ENCODE measurements around the gene PEA15. TPM values are rescaled to one million over a fixed set of nuclear protein-coding genes. Genes with fewer than 3 reads are reported as not detected.

PEA15 gene
- total RNA-seq, 1 donor from 2014 or later, result 178 TPM

- H3K9me3 ChIP-seq, result no peaks in the 10 kb centered on the region
- H3K4me3 ChIP-seq, result no peak overlapping the region
- H3K36me3 ChIP-seq, result peaks cover 0 to 7% of the 10 kb centered on the region in 2 donors
- no peak for DNase-seq (ENCODE audit: low spot score in 2 of 2)
- H3K27me3 ChIP-seq, result no peaks in the 10 kb centered on the region
- peaks cover 0 to 32% of the 10 kb centered on the region in 2 donors for H3K4me1 ChIP-seq
- no peak overlapping the region for H3K27ac ChIP-seq
- TF ChIP-seq, protein P1, sequence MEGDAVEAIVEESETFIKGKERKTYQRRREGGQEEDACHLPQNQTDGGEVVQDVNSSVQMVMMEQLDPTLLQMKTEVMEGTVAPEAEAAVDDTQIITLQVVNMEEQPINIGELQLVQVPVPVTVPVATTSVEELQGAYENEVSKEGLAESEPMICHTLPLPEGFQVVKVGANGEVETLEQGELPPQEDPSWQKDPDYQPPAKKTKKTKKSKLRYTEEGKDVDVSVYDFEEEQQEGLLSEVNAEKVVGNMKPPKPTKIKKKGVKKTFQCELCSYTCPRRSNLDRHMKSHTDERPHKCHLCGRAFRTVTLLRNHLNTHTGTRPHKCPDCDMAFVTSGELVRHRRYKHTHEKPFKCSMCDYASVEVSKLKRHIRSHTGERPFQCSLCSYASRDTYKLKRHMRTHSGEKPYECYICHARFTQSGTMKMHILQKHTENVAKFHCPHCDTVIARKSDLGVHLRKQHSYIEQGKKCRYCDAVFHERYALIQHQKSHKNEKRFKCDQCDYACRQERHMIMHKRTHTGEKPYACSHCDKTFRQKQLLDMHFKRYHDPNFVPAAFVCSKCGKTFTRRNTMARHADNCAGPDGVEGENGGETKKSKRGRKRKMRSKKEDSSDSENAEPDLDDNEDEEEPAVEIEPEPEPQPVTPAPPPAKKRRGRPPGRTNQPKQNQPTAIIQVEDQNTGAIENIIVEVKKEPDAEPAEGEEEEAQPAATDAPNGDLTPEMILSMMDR (IDR thresholded peaks at IDR 0.05), result no peak
- intact Hi-C loops (cut with DNase I), result no loop called here
These were observed 53.1 kb downstream of the PEA15 start for GRCh38 chr1:160258177-160258798.

DNA sequence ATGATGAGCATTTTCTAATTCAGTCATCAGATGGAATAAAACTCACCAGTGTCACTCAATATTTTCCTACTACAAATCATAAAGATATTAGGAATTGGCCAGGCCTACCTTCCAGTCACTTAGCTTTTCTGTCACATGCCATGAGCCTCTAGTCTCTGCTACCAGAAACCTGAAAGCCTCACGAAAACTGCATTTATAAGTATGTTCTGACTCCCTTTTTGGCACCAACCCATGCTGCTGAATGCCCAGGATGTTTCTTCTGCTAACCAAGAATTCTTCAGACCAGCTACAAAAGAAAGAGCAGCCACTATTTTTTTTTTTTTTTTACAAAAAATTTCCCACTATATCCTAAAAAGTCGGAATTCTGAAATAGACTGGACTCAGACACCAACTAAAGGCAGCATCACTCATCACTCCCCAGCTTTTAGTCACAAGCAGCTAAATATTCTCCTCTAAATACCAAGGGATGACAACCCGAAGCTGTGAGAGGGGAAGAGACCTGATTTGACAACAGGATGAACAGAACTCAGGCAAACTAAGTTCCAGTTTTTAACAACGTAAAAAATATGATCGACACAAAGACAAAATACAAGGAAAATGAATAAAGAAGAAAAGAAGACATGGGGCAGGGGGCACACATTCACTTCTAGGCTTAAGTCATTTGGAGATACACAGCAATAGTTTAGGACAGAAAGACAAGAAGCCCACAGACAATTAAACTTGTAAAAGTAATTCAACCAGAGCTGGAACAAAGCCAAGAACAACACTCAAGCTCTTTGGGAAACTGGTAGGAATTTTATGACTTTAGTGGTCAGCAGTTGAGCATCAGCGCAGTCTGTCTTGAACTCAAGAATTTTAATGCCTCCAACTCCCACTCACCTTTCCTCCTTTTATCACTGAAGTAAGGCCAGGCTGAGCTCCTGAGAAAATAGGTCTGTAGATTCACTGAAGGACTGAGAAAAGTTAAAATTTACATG lies 55.5 kb downstream of the PEA15 start:
- no peaks in the 10 kb centered on the region for H3K27me3 ChIP-seq
- TF ChIP-seq, protein P1 (IDR thresholded peaks at IDR 0.05), result no peak
- no peaks in the 10 kb centered on the region for H3K9me3 ChIP-seq
- peak overlapping the region; percentile 85 to 98 for H3K4me3 ChIP-seq
- no peak for DNase-seq (ENCODE audit: low spot score in 2 of 2)
- no peaks in the 10 kb centered on the region for H3K36me3 ChIP-seq
- intact Hi-C loops (cut with DNase I), result loop anchor here (1.0 to 5.0 kb wide), 5 partner anchors 25 to 897 kb away; partner anchors contain the start of genes PEA15, PEX19, PIGM and USP21
- peak overlapping the region; percentile 98 for H3K27ac ChIP-seq
- peaks cover 0 to 30% of the 10 kb centered on the region in 2 donors for H3K4me1 ChIP-seq

- no peak for DNase-seq (ENCODE audit: low spot score in 2 of 2)
- TF ChIP-seq, protein P1 (IDR thresholded peaks at IDR 0.05), result no peak
- intact Hi-C loops (cut with DNase I), result loop anchor here (1.0 to 5.0 kb wide), 5 partner anchors 24 to 896 kb away; partner anchors contain the start of genes PEA15, PEX19, PIGM and USP21
- Histone ChIP-seq H3K4me3 (peak overlapping the region; percentile 85 to 98), H3K9me3 (no peaks in the 10 kb centered on the region), H3K4me1 (peaks cover 0 to 28% of the 10 kb centered on the region in 2 donors), H3K36me3 (no peaks in the 10 kb centered on the region), H3K27me3 (no peaks in the 10 kb centered on the region), H3K27ac (peak overlapping the region; percentile 98)
These were observed 56.3 kb downstream of the PEA15 start for GRCh38 chr1:160261556-160261892.

- no peaks in the 10 kb centered on the region for H3K9me3 ChIP-seq
- TF ChIP-seq, protein P1 (IDR thresholded peaks at IDR 0.05), result no peak
- peaks cover 0 to 24% of the 10 kb centered on the region in 2 donors for H3K4me1 ChIP-seq
- H3K4me3 ChIP-seq, result peak within 1 kb of the TSS; percentile 85 to 98
- intact Hi-C loops (cut with DNase I), result loop anchor here (1.0 to 5.0 kb wide), 6 partner anchors 23 to 895 kb away; partner anchors contain the start of genes PEA15, PEX19, PIGM and USP21
- no peaks in the 10 kb centered on the region for H3K27me3 ChIP-seq
- H3K36me3 ChIP-seq, result no peaks in the 10 kb centered on the region
- peak; percentile 90 to 99 for DNase-seq (ENCODE audit: low spot score in 2 of 2)
- H3K27ac ChIP-seq, result peak within 1 kb of the TSS; percentile 98
These were observed 57.0 kb downstream of the PEA15 start, which contains the start of gene DCAF8 for GRCh38 chr1:160261893-160262794. Gene DCAF8 (minus strand): TSS chr1:160262549. CDS start chr1:160244008, 18,541 bp downstream.

Data from ascending aorta (tissue), 2 donors.